ENCODE results near the gene DCUN1D3. TPM values are rescaled to one million over a fixed set of nuclear protein-coding genes. Genes with fewer than 3 reads are reported as not detected.
"Not testable (repeated sequence)": the region's sequence is repeated elsewhere in the genome, so short reads cannot be mapped to it uniquely, and the experiment has no call there.

DCUN1D3 gene
- total RNA-seq: 187 TPM
- long read RNA-seq, full-length matches to known transcripts: 15 of 39 reads
- long read RNA-seq, partial matches to known transcripts: 0 of 39 reads
- long read RNA-seq, other reads (novel, unspliced or antisense): 24 of 39 reads

GRCh38 chr16:20900299-20901067 is at the start of gene DCUN1D3, which contains the start of gene LYRM1:
TSS of gene DCUN1D3 (minus strand) at chr16:20900358. CDS start at chr16:20862538, 37,820 bp downstream.
TSS of gene LYRM1 (plus strand) at chr16:20900771. CDS start at chr16:20915556, 14,785 bp downstream.
- peak; percentile 98 for DNase-seq (ENCODE audit: low spot score)

GRCh38 chr16:20949660-20950059 is 49.5 kb upstream of the DCUN1D3 start:
- no peak for DNase-seq (ENCODE audit: low spot score)

GRCh38 chr16:20948444-20948843 is 48.3 kb upstream of the DCUN1D3 start:
- no peak for DNase-seq (ENCODE audit: low spot score)

- no peak for DNase-seq (ENCODE audit: low spot score)
Observed at GRCh38 chr16:20946015-20946629, 46.0 kb upstream of the DCUN1D3 start.

GRCh38 chr16:20945575-20945875 is 45.4 kb upstream of the DCUN1D3 start:
- DNase-seq (ENCODE audit: low spot score): not testable (repeated sequence)

- DNase-seq (ENCODE audit: low spot score): no peak
Observed at GRCh38 chr16:20944861-20945574, 44.9 kb upstream of the DCUN1D3 start.

GRCh38 chr16:20942256-20942655 is 42.1 kb upstream of the DCUN1D3 start:
- DNase-seq (ENCODE audit: low spot score): no peak

- no peak for DNase-seq (ENCODE audit: low spot score)
Observed at GRCh38 chr16:20941636-20941926, 41.4 kb upstream of the DCUN1D3 start.

- no peak for DNase-seq (ENCODE audit: low spot score)
Observed at GRCh38 chr16:20940871-20941635, 40.9 kb upstream of the DCUN1D3 start.

- DNase-seq (ENCODE audit: low spot score): no peak
Observed at GRCh38 chr16:20939611-20940010, 39.5 kb upstream of the DCUN1D3 start.

GRCh38 chr16:20938426-20938825 is 38.3 kb upstream of the DCUN1D3 start:
- no peak for DNase-seq (ENCODE audit: low spot score)

GRCh38 chr16:20937736-20938135 is 37.6 kb upstream of the DCUN1D3 start:
- no peak for DNase-seq (ENCODE audit: low spot score)

- no peak for DNase-seq (ENCODE audit: low spot score)
Observed at GRCh38 chr16:20933589-20933988, 33.4 kb upstream of the DCUN1D3 start.

- DNase-seq (ENCODE audit: low spot score): peak; percentile 20
Observed at GRCh38 chr16:20931066-20931600, 31.0 kb upstream of the DCUN1D3 start.

GRCh38 chr16:20930365-20930690 is 30.2 kb upstream of the DCUN1D3 start:
- no peak for DNase-seq (ENCODE audit: low spot score)

- DNase-seq (ENCODE audit: low spot score): peak; percentile 53
Observed at GRCh38 chr16:20929676-20930364, 29.7 kb upstream of the DCUN1D3 start.

GRCh38 chr16:20928774-20929411 is 28.7 kb upstream of the DCUN1D3 start:
- DNase-seq (ENCODE audit: low spot score): peak; percentile 47

- DNase-seq (ENCODE audit: low spot score): no peak
Observed at GRCh38 chr16:20925751-20926150, 25.6 kb upstream of the DCUN1D3 start.

- peak; percentile 30 for DNase-seq (ENCODE audit: low spot score)
Observed at GRCh38 chr16:20923876-20924275, 23.7 kb upstream of the DCUN1D3 start.

GRCh38 chr16:20920799-20921198 is 20.6 kb upstream of the DCUN1D3 start:
- DNase-seq (ENCODE audit: low spot score): no peak
